Astrocyte of the hippocampus (primary cell): ENCODE data around the gene LDB3.

Experiments used
- DNase-seq: peaks from one replicate; pipeline ENCODE4 v3.0.0; 2011; ENCODE audit warnings: low read depth, low spot score

Gene LDB3

DNA sequence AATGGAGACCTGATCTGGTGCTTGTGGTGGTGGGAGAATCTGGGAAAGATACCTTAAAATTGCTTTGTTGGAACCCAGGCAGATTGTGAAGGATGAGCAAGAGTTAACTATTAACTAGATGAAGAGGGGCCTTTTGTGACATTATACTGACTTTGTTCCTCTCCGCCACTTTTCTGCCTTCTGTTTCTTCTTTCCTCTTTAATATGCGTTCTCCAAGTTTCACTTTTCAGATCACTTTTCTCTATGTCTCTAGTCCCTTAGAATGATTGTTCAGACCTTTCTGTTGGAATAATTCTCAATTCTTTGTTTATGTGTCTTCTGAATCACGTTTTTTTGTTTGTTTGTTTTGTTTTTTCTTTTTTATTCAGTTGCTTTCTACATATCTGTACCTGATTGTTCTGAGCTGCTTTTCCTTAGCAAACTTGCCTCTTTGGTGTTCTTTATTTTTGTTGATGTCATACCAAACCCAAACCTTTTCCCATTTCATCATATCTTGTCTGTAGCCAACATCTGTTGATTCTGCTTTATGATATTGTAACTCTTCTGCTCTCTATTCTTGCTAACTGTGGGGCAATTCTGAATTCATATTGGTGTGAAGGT lies 90.9 kb downstream of the LDB3 start:
- no peak for DNase-seq

DNA sequence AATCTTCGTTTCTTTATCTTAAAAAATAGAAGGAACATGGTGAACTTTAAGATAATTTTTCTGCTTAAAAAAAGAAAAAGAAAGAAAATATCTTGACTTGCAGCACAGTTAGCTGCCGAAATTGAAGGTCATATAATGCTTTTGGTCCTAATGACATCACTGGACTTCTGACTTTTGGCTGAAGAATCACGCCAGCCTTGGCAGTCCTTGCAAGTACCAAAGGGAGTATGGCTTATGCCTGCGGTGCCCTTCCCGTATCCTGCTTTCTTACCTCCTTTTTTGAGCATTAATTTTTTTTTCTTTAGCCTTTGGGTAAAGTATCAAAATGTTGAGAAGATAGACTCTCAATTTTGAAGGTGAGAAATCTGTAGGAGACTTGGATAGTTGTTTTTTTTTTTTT lies 95.1 kb downstream of the LDB3 start:
- no peak for DNase-seq

DNA sequence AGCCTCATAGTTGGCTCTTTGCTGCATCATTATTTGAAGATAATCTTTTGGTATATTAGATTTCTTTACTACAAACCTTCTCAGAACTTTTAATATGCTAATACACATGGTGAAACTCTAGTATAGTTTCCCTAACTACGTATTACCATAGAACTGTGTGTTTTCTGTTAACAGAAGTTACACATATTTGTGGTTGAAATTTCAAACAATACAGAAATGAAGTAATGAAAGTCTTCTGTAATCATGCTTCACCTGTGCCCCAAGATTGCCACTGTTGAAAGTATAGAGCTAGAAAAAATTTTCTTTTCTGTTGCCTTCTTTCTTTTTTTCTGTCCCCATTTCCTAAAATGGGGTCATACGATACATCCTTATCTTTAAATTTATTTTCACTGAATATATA lies 97.2 kb downstream of the LDB3 start:
- DNase-seq: no peak

- no peak for DNase-seq
Measured at GRCh38 chr10:86768412-86769062, 100.2 kb downstream of the LDB3 start.

DNA sequence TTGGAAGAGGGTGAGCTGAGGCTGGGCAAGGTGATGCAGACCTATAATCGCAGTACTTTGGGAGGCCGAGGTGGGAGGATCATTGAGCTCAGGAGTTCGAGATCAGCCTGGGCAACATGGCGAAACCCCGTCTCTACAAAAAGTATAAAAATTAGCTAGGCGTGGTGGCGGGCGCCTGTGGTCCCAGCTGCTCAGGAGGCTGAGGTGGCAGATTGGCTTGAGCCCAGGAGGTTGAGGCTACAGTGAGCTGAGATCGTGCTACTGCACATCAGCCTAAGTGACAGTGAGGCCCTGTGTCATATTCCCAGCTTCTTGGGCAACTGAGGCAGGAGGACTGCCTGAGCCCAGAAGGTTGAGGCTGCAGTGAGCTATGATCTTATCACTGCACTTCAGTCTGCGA lies 101.7 kb downstream of the LDB3 start:
- no peak for DNase-seq

GRCh38 chr10:86770412-86770960 lies 102.2 kb downstream of the LDB3 start:
- DNase-seq: no peak

GRCh38 chr10:86773498-86773897 lies 105.2 kb downstream of the LDB3 start:
- DNase-seq: no peak

DNA sequence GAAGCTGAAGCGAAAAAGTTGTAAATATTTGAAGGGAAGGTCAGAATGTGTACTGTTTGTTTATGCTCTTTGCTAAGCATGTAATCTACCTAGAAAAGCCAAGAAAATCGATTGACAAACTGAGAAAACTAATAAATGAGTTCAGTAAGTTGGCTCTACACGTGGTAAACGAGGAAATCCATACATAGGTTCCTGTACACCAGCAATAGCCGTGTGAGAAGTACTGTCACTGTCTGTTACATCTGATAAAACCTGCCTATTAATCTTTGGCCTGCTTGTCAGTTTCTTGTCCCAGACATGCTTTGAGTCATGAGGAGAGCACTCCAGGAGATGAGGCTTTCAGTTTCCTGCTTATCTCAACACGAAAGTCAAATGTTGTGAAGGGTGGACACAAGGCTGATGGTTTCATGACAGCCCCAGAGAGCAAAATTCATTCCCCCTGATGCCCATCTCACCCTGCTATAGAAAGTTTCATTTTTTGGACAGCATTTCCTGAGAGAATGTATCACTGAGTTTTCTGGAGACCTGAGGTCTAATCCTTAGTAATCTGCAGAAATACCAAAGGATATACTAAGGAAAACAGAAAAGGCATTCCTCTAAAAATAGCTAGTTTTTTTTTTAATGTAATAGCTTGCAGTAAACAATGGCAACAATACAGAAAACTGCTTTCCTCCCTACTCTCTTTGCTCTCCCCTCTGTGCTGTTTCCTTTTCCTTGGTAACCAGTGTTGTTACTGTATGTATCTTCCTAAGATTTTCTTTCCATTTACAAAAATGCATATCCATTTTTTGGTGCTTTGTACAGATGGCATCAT lies 107.0 kb downstream of the LDB3 start:
- DNase-seq: no peak

- no peak for DNase-seq
Measured at GRCh38 chr10:86775870-86776180, 107.5 kb downstream of the LDB3 start.

DNA sequence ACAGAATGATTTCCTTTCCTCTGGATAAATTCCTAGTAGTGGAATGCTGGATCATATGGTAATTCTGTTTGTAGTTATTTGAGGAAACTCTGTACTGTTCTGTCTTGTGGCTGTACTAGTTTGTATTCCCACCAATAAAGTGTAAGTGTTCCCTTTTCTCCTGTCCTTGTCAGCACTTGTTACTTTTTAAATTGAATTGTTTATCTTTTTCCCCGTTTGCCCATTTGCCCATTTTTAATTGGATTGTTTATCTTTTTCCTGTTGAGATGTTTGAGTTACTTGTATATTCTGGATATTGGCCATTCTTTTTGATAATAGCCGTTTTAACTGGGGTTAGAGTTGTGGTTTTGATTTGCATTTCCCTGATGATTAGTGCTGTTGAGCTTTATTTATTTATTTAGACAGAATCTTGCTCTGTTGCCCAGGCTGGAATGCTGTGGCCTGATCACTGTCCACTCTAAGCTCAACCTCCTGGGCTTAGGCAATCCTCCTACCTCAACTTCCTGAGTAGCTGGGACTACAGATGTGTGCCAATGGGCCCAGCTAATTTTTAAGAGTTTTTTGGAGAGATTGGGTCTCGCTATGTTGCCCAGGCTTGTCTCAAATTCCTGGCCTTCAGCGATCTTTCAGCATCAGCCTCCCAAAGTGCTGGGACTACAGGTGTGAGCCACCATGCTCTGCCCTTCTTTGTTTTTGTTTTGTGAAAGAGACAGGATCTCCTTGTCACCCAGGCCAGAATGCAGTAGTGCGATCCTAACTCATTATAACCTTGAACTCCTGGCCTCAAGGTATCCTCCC lies 111.1 kb downstream of the LDB3 start:
- peak; percentile 72 for DNase-seq

GRCh38 chr10:86782701-86783418 lies 114.5 kb downstream of the LDB3 start:
- DNase-seq: no peak

DNA sequence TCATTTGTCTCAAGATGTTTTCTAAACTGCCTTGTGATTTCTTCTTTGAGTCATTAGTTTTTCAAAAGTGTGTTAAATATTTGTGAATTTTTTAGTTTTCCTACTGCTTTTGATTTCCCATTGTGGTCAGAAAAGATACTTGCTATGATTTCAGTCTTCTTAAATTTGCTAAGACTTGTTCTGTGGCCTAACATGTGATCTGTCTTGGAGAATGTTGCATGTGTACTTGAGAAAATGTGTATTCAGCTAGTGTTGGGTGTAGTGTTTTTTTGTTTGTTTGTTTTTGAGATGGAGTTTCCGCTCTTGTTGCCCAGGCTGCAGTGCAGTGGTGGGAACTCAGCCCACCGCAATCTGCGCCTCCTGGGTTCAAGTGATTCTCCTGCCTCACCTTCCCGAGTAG lies 116.7 kb downstream of the LDB3 start:
- no peak for DNase-seq
